Effector memory CD8-positive, alpha-beta T cell (primary cell): ENCODE results near the gene MROH2A.

ENCODE experiments used
- ATAC-seq: fragments of 150-1000 bp; cut with Tn5 transposase; replicated peaks from 2 replicates; pipeline ENCODE4 v1.10.0; 2021; ENCODE audit warnings: mild to moderate bottlenecking, moderate library complexity
- DNase-seq, 3 experiments: peaks; one replicate each; pipeline ENCODE4 v3.0.0; 2021
- H3K27ac Mint-ChIP-seq, 2 donors: one replicate each; pipeline ENCODE4 v1.8.0; 2022; ENCODE audit warnings: mild to moderate bottlenecking in 2 of 2, mixed read lengths in 2 of 2, moderate library complexity in 2 of 2
- H3K27me3 Mint-ChIP-seq, 2 donors: one replicate each; pipeline ENCODE4 v1.8.0; 2022; ENCODE audit warnings: mixed read lengths in 2 of 2
- H3K36me3 Mint-ChIP-seq: one replicate; pipeline ENCODE4 v1.8.0; 2022; ENCODE audit warnings: mild to moderate bottlenecking, moderate library complexity, mixed read lengths; ENCODE audit not compliant: insufficient read depth
- H3K4me1 Mint-ChIP-seq, 2 donors: one replicate each; pipeline ENCODE4 v1.8.0; 2022; ENCODE audit warnings: low read depth in 2 of 2, mixed read lengths in 2 of 2
- H3K4me3 Mint-ChIP-seq, 2 donors: one replicate each; pipeline ENCODE4 v1.8.0; 2022; ENCODE audit warnings: mild to moderate bottlenecking in 2 of 2, mixed read lengths in 2 of 2, moderate library complexity in 2 of 2
- H3K9me3 Mint-ChIP-seq, 2 donors: one replicate each; pipeline ENCODE4 v1.8.0; 2022; ENCODE audit warnings: mixed read lengths in 2 of 2

MROH2A gene

GRCh38 chr2:233832869-233833311, 54.8 kb downstream of the MROH2A start:
- Mint-ChIP-seq H3K27ac (no peak overlapping the region), H3K4me1 (no peaks in the 10 kb centered on the region), H3K27me3 (no peaks in the 10 kb centered on the region), H3K4me3 (no peak overlapping the region), H3K9me3 (no peaks in the 10 kb centered on the region), H3K36me3 (no peaks in the 10 kb centered on the region)
- DNase-seq = no peak
- ATAC-seq = no peak

- Mint-ChIP-seq H3K36me3 (no peaks in the 10 kb centered on the region), H3K9me3 (no peaks in the 10 kb centered on the region), H3K4me1 (no peaks in the 10 kb centered on the region), H3K4me3 (no peak overlapping the region), H3K27ac (no peak overlapping the region), H3K27me3 (no peaks in the 10 kb centered on the region)
- no peak for DNase-seq
- no peak for ATAC-seq
Measured at GRCh38 chr2:233833345-233833744, 55.2 kb downstream of the MROH2A start.

- H3K36me3 Mint-ChIP-seq = no peaks in the 10 kb centered on the region
- DNase-seq (no peak), ATAC-seq (no peak)
- no peaks in the 10 kb centered on the region for H3K27me3 Mint-ChIP-seq
- peak overlapping the region in 1 of 2 donors; percentile 25 for H3K27ac Mint-ChIP-seq
- no peaks in the 10 kb centered on the region for H3K9me3 Mint-ChIP-seq
- H3K4me3 Mint-ChIP-seq = no peak overlapping the region
- no peaks in the 10 kb centered on the region for H3K4me1 Mint-ChIP-seq
Measured at GRCh38 chr2:233835230-233836186, 57.4 kb downstream of the MROH2A start.

- DNase-seq (no peak), ATAC-seq (no peak)
- no peak overlapping the region for H3K27ac Mint-ChIP-seq
- no peaks in the 10 kb centered on the region for H3K9me3 Mint-ChIP-seq
- no peaks in the 10 kb centered on the region for H3K36me3 Mint-ChIP-seq
- no peaks in the 10 kb centered on the region for H3K4me1 Mint-ChIP-seq
- H3K4me3 Mint-ChIP-seq = no peak overlapping the region
- H3K27me3 Mint-ChIP-seq = no peaks in the 10 kb centered on the region
Measured at GRCh38 chr2:233836359-233836758, 58.2 kb downstream of the MROH2A start.

GRCh38 chr2:233837694-233838229, 59.6 kb downstream of the MROH2A start:
- no peaks in the 10 kb centered on the region for H3K4me1 Mint-ChIP-seq
- DNase-seq (no peak), ATAC-seq (no peak)
- peak overlapping the region; percentile 30 to 45 for H3K27ac Mint-ChIP-seq
- H3K27me3 Mint-ChIP-seq = no peaks in the 10 kb centered on the region
- H3K36me3 Mint-ChIP-seq = no peaks in the 10 kb centered on the region
- H3K4me3 Mint-ChIP-seq = no peak overlapping the region
- no peaks in the 10 kb centered on the region for H3K9me3 Mint-ChIP-seq

- peak overlapping the region; percentile 18 to 45 for H3K27ac Mint-ChIP-seq
- no peak overlapping the region for H3K4me3 Mint-ChIP-seq
- DNase-seq = no peak
- no peaks in the 10 kb centered on the region for H3K9me3 Mint-ChIP-seq
- H3K27me3 Mint-ChIP-seq = no peaks in the 10 kb centered on the region
- no peaks in the 10 kb centered on the region for H3K4me1 Mint-ChIP-seq
- H3K36me3 Mint-ChIP-seq = no peaks in the 10 kb centered on the region
- ATAC-seq = no peak
Measured at GRCh38 chr2:233838251-233838650, 60.1 kb downstream of the MROH2A start.

GRCh38 chr2:233838726-233839446, 60.8 kb downstream of the MROH2A start:
- no peaks in the 10 kb centered on the region for H3K9me3 Mint-ChIP-seq
- DNase-seq (no peak), ATAC-seq (no peak)
- no peaks in the 10 kb centered on the region for H3K4me1 Mint-ChIP-seq
- no peaks in the 10 kb centered on the region for H3K27me3 Mint-ChIP-seq
- H3K4me3 Mint-ChIP-seq = no peak overlapping the region
- H3K27ac Mint-ChIP-seq = peak overlapping the region in 1 of 2 donors; percentile 45
- no peaks in the 10 kb centered on the region for H3K36me3 Mint-ChIP-seq

- Mint-ChIP-seq H3K27me3 (no peaks in the 10 kb centered on the region), H3K36me3 (peaks cover 3% of the 10 kb centered on the region), H3K9me3 (no peaks in the 10 kb centered on the region), H3K27ac (no peak overlapping the region), H3K4me3 (no peak overlapping the region), H3K4me1 (no peaks in the 10 kb centered on the region)
- ATAC-seq (no peak), DNase-seq (no peak)
Measured at GRCh38 chr2:233839447-233839820, 61.3 kb downstream of the MROH2A start.

- Mint-ChIP-seq H3K36me3 (peaks cover 3% of the 10 kb centered on the region), H3K9me3 (no peaks in the 10 kb centered on the region), H3K27me3 (no peaks in the 10 kb centered on the region), H3K27ac (peak overlapping the region in 1 of 2 donors; percentile 42), H3K4me1 (no peaks in the 10 kb centered on the region), H3K4me3 (no peak overlapping the region)
- DNase-seq = no peak
- ATAC-seq = no peak
Measured at GRCh38 chr2:233840520-233840919, 62.4 kb downstream of the MROH2A start.

- Mint-ChIP-seq H3K27me3 (no peaks in the 10 kb centered on the region), H3K9me3 (no peaks in the 10 kb centered on the region), H3K4me1 (no peaks in the 10 kb centered on the region), H3K27ac (peak overlapping the region in 1 of 2 donors; percentile 42), H3K36me3 (peaks cover 3% of the 10 kb centered on the region), H3K4me3 (no peak overlapping the region)
- ATAC-seq = no peak
- no peak for DNase-seq
Measured at GRCh38 chr2:233841183-233841582, 63.1 kb downstream of the MROH2A start.

GRCh38 chr2:233844064-233844807, 66.1 kb downstream of the MROH2A start:
- Mint-ChIP-seq H3K9me3 (no peaks in the 10 kb centered on the region), H3K4me1 (peaks cover 0 to 4% of the 10 kb centered on the region in 2 donors), H3K4me3 (no peak overlapping the region), H3K27ac (no peak overlapping the region), H3K27me3 (no peaks in the 10 kb centered on the region), H3K36me3 (peaks cover 5% of the 10 kb centered on the region)
- no peak for DNase-seq
- ATAC-seq = no peak

- H3K27me3 Mint-ChIP-seq = no peaks in the 10 kb centered on the region
- no peak overlapping the region for H3K4me3 Mint-ChIP-seq
- peak overlapping the region in 1 of 2 donors; percentile 41 for H3K27ac Mint-ChIP-seq
- ATAC-seq (no peak), DNase-seq (no peak)
- H3K4me1 Mint-ChIP-seq = peaks cover 0 to 4% of the 10 kb centered on the region in 2 donors
- no peaks in the 10 kb centered on the region for H3K9me3 Mint-ChIP-seq
- peaks cover 5% of the 10 kb centered on the region for H3K36me3 Mint-ChIP-seq
Measured at GRCh38 chr2:233844836-233845235, 66.7 kb downstream of the MROH2A start.
